HCT116 (cell line): ENCODE data around the gene NKX1-1. TPM values are rescaled to one million over a fixed set of nuclear protein-coding genes. Genes with fewer than 3 reads are reported as not detected.
A peak's percentile ranks its signal among the peaks of the same experiment; 100 is the strongest.

ENCODE experiments used
- ATAC-seq: fragments of 200-7000 bp; cut with Tn5 transposase; 2 replicates; pipeline ENCODE4 v1.9.1; 2020; ENCODE audit warnings: mild to moderate bottlenecking, moderate library complexity
- BruUV-seq: library from RNA; stranded (reverse); fragments of 400-500 nt; replicated peaks from 2 replicates; lab custom pipeline; 2021; lab: Mats Ljungman, UMichigan
- CTCF ChIA-PET: fragments of 300-600 bp; sonication (Branson Sonifier 250); formaldehyde crosslinking; loops from one replicate; lab custom pipeline; 2021; ENCODE audit warnings: antibody characterized with exemption; lab: Charles Lee
- POLR2A ChIA-PET: fragments of 300-600, 350-600 bp; sonication (Branson Sonifier 250); formaldehyde crosslinking; loops from one replicate; lab custom pipeline; 2021; ENCODE audit warnings: antibody characterized with exemption; lab: Charles Lee
- RAD21 ChIA-PET, 2 experiments: fragments of 300-600 bp; sonication (Branson Sonifier 250); formaldehyde crosslinking; loops; one replicate each; lab custom pipeline; 2023; ENCODE audit warnings: low total read pairs in 2 of 2; ENCODE audit not compliant: uncharacterized antibody in 2 of 2, unreplicated experiment in 2 of 2, low non-redundant PET in 1 of 2; lab: Charles Lee
- DNase-seq: peaks from one replicate; pipeline ENCODE4 v3.0.0-alpha.2; 2010; ENCODE audit warnings: low read depth, low spot score
- H2AFZ ChIP-seq: fragments of 200-600 bp; shearing (Covaris generic), sonication (generic); 2 replicates; pipeline ENCODE4 v1.6.1; 2017; ENCODE audit warnings: low read depth, mixed run types, mixed read lengths, antibody characterized with exemption, low read length; ENCODE audit not compliant: poor library complexity, severe bottlenecking
- H3K27ac ChIP-seq: 2 replicates; pipeline ENCODE4 v1.5.1; 2012; ENCODE audit warnings: low read depth, low read length
- H3K27me3 ChIP-seq: fragments of 200-600 bp; sonication (generic); 2 replicates; pipeline ENCODE4 v1.6.1; 2016; ENCODE audit warnings: mixed run types, low read length, mixed read lengths; ENCODE audit not compliant: insufficient read depth
- H3K36me3 ChIP-seq, 2 experiments: fragments of 200-500 bp in 1 of 2; fragments of 200-600 bp in 1 of 2; sonication (Bioruptor generic) in 1 of 2; sonication (generic) in 1 of 2; 2 replicates each; pipeline versions ENCODE4 v1.5.1 to v1.6.1; 2014 to 2016; ENCODE audit warnings: low read length in 2 of 2, inconsistent platforms in 1 of 2, mixed read lengths in 1 of 2, mixed run types in 1 of 2; ENCODE audit not compliant: insufficient read depth in 2 of 2, control insufficient read depth in 1 of 2
- H3K4me1 ChIP-seq, 2 experiments: fragments of 200-600 bp in 1 of 2; sonication (generic) in 1 of 2; 2 replicates each; pipeline versions ENCODE4 v1.5.1 to v1.6.1; 2012 to 2017; ENCODE audit warnings: low read length in 2 of 2, inconsistent platforms in 1 of 2, mild to moderate bottlenecking in 1 of 2, mixed read lengths in 1 of 2, mixed run types in 1 of 2, moderate library complexity in 1 of 2; ENCODE audit not compliant: insufficient read depth in 2 of 2, control insufficient read depth in 1 of 2
- H3K4me2 ChIP-seq: fragments of 200-600 bp; sonication (generic); 2 replicates; pipeline ENCODE4 v1.6.1; 2017; ENCODE audit warnings: mixed run types, low read length, mixed read lengths
- H3K4me3 ChIP-seq, 2 experiments: fragments of 200-600 bp in 1 of 2; sonication (generic) in 1 of 2; replicated peaks in 1 of 2; 2 replicates each; pipeline ENCODE4 v1.5.1; 2011 to 2016; ENCODE audit warnings: low read length in 2 of 2, control low read depth in 1 of 2, low read depth in 1 of 2, mild to moderate bottlenecking in 1 of 2, mixed read lengths in 1 of 2, mixed run types in 1 of 2
- H3K79me2 ChIP-seq: fragments of 200-600 bp; sonication (generic); 2 replicates; pipeline ENCODE4 v1.6.1; 2017; ENCODE audit warnings: mild to moderate bottlenecking, mixed run types, low read length, moderate library complexity, mixed read lengths; ENCODE audit not compliant: insufficient read depth
- H3K9ac ChIP-seq: fragments of 200-600 bp; sonication (generic); 2 replicates; pipeline ENCODE4 v1.6.1; 2016; ENCODE audit warnings: low read length, mixed read lengths
- H3K9me2 ChIP-seq: fragments of 200-600 bp; sonication (generic), shearing (Covaris generic); 2 replicates; pipeline ENCODE4 v1.6.1; 2017; ENCODE audit warnings: mixed run types, mild to moderate bottlenecking, moderate library complexity; ENCODE audit not compliant: insufficient read depth
- H3K9me3 ChIP-seq, 2 experiments: fragments of 200-500 bp in 1 of 2; fragments of 200-600 bp in 1 of 2; sonication (Bioruptor generic) in 1 of 2; sonication (generic) in 1 of 2; 2 replicates each; pipeline ENCODE4 v1.6.1; 2014 to 2017; ENCODE audit warnings: low read length in 2 of 2, mixed read lengths in 2 of 2, inconsistent platforms in 1 of 2, low read depth in 1 of 2, mild to moderate bottlenecking in 1 of 2, mixed run types in 1 of 2, moderate library complexity in 1 of 2; ENCODE audit not compliant: control insufficient read depth in 1 of 2, insufficient read depth in 1 of 2
- H4K20me1 ChIP-seq: fragments of 200-600 bp; sonication (generic), shearing (Covaris generic); 2 replicates; pipeline ENCODE4 v1.6.1; 2017; ENCODE audit warnings: mixed run types, mild to moderate bottlenecking, moderate library complexity; ENCODE audit not compliant: insufficient read depth
- CEBPB ChIP-seq: IDR thresholded peaks from 2 replicates; pipeline ENCODE4 v1.6.1; 2012; ENCODE audit warnings: low read depth
- EGR1 ChIP-seq: IDR thresholded peaks from 2 replicates; pipeline ENCODE4 v1.6.1; 2012; ENCODE audit warnings: low read depth
- JUND ChIP-seq: IDR thresholded peaks from 2 replicates; pipeline ENCODE4 v1.6.1; 2012
- POLR2A ChIP-seq: IDR thresholded peaks from 2 replicates; pipeline ENCODE4 v1.7.0; 2011; ENCODE audit warnings: borderline replicate concordance; ENCODE audit not compliant: insufficient read depth, insufficient read length; ENCODE audit errors: extremely low read depth
- POLR2AphosphoS5 ChIP-seq: IDR thresholded peaks from 2 replicates; pipeline ENCODE4 v1.6.1; 2011; ENCODE audit warnings: mild to moderate bottlenecking, low read depth, low read length, moderate library complexity
- RAD21 ChIP-seq: IDR thresholded peaks from 2 replicates; pipeline ENCODE4 v1.6.1; 2012; ENCODE audit warnings: low read depth, mild to moderate bottlenecking
- SP1 ChIP-seq: IDR thresholded peaks from 2 replicates; pipeline ENCODE4 v1.6.1; 2012; ENCODE audit warnings: low read depth
- SRF ChIP-seq: IDR thresholded peaks from 2 replicates; pipeline ENCODE4 v1.6.1; 2012; ENCODE audit warnings: low read depth
- YY1 ChIP-seq: IDR thresholded peaks from 2 replicates; pipeline ENCODE4 v1.6.1; 2011; ENCODE audit warnings: low read length, low read depth, moderate library complexity, mild to moderate bottlenecking; ENCODE audit not compliant: insufficient replicate concordance; ENCODE audit errors: extremely low read depth
- intact Hi-C: fragments of 100-400 bp; cut with micrococcal nuclease; formaldehyde crosslinking; loops from 2 replicates; pipeline ENCODE4 v1.10.0; 2022
- total RNA-seq: library from RNA; stranded (reverse); gene quantifications from one replicate; pipeline ENCODE4 v1.2.1, GENCODE V29; 2021; ENCODE audit not compliant: unreplicated experiment
- TF ChIP-seq, protein P1 (sequence below): IDR thresholded peaks from 2 replicates; pipeline ENCODE4 v1.6.1; 2012
- TF ChIP-seq, protein P2 (sequence below), 3 experiments: fragments of 200-600 bp in 1 of 3; sonication (generic) in 1 of 3; IDR thresholded peaks in 2 of 3; conservative IDR thresholded peaks in 1 of 3; 2 replicates each; pipeline ENCODE4 v1.5.1; 2012 to 2017; ENCODE audit warnings: low read depth in 2 of 3, low read length in 2 of 3, antibody characterized with exemption in 1 of 3, borderline replicate concordance in 1 of 3, control low read depth in 1 of 3, mild to moderate bottlenecking in 1 of 3, mixed read lengths in 1 of 3, mixed run types in 1 of 3, moderate library complexity in 1 of 3; ENCODE audit not compliant: insufficient read depth in 1 of 3
- TF ChIP-seq, protein P3 (sequence below): IDR thresholded peaks from 2 replicates; pipeline ENCODE4 v1.6.1; 2012

The NKX1-1 gene
- total RNA-seq, 1 experiment from 2014 or later = not detected

DNA sequence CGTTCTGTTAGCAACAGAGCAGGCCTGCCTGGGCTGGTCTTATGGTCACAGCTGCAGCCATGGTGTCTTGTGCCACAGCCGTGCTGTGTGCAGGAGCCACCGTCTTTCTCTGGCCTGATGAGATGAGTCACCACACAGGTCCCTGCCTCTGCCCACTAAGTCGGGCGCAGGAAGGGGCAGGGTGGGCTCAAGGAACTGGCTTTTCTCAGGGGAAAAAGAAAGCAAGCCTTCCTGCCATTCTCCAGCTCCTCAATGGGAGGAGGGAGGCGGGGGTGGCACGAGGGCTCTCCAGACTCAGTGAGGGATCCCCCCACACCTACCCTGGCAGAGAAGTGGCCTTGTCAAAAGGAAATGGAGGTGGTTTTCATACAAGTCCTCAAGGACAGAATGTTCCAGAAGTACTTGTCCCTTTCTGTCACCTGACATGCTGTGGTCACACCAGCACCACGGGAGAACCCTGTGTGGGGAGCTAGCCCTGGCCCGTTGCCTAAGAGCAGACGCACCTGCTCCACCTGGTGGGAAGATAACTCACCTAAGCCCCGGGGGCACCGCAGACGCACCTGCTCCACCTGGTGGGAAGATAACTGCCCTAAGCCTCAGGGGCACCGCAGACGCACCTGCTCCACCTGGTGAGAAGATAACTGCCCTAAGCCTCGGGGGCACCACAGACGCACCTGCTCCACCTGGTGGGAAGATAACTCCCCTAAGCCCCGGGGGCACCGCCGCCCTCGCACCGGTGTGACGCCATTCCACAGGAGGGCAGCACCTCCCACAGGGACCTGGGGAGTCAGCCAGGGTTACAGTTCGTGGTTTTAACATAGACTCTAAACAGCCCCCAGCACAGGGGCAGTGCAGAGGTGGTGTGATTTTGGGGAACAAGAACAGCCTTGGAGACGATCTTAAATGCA, 40.7 kb downstream of the NKX1-1 start:
- Histone ChIP-seq H3K36me3 (no peaks in the 10 kb centered on the region), H3K4me1 (peaks cover 0 to 2% of the 10 kb centered on the region in 2 experiments; a peak in 1 of 4 replicates), H4K20me1 (no peaks in the 10 kb centered on the region), H3K4me2 (no peak overlapping the region), H3K27ac (no peak overlapping the region), H2AFZ (no peak overlapping the region), H3K27me3 (no peaks in the 10 kb centered on the region), H3K9ac (no peak overlapping the region), H3K9me2 (no peaks in the 10 kb centered on the region), H3K79me2 (no peaks in the 10 kb centered on the region), H3K9me3 (no peaks in the 10 kb centered on the region), H3K4me3 (no peak overlapping the region)
- RAD21 ChIA-PET = no interaction called here
- TF ChIP-seq, protein P1, sequence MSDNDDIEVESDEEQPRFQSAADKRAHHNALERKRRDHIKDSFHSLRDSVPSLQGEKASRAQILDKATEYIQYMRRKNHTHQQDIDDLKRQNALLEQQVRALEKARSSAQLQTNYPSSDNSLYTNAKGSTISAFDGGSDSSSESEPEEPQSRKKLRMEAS = no peak
- TF ChIP-seq SP1 (no peak), RAD21 (peak; percentile 44)
- TF ChIP-seq, protein P2, sequence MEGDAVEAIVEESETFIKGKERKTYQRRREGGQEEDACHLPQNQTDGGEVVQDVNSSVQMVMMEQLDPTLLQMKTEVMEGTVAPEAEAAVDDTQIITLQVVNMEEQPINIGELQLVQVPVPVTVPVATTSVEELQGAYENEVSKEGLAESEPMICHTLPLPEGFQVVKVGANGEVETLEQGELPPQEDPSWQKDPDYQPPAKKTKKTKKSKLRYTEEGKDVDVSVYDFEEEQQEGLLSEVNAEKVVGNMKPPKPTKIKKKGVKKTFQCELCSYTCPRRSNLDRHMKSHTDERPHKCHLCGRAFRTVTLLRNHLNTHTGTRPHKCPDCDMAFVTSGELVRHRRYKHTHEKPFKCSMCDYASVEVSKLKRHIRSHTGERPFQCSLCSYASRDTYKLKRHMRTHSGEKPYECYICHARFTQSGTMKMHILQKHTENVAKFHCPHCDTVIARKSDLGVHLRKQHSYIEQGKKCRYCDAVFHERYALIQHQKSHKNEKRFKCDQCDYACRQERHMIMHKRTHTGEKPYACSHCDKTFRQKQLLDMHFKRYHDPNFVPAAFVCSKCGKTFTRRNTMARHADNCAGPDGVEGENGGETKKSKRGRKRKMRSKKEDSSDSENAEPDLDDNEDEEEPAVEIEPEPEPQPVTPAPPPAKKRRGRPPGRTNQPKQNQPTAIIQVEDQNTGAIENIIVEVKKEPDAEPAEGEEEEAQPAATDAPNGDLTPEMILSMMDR (IDR thresholded peaks at IDR 0.05 in 2 of 3, conservative IDR thresholded peaks at IDR 0.05 in 1 of 3; ENCODE audit: borderline replicate concordance in 1 of 3, insufficient read depth in 1 of 3, low read depth in 2 of 3, low read length in 2 of 3) = peak; percentile 25 to 65 (median 35)
- peak; percentile 49; the same call in 1 of the 2 replicates for ATAC-seq
- no TSS peak for BruUV-seq
- POLR2A ChIA-PET = no interaction called here
- DNase-seq = no peak
- CTCF ChIA-PET = no interaction called here
- intact Hi-C loops = no loop called here

DNA sequence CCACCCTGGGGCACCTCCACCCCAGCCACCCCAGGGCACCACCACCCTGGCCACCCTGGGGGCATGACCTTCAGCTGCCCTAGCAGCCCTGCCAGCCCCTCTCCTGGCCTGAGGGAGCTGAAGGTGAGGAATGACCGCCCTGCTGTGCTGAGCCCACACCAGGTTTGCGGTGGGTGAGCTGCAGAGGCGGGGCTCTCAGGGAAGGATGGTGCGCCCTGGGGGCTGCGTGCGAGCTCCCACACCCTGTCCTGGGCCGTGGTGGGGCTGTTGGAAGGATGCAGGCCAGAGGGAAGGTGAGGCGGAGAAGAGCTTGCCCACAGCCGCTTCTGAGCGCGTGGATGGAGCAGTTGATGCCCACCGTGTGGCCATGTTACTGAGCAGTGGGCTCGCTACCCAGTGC, 41.5 kb downstream of the NKX1-1 start:
- ChIA-PET RAD21 (no interaction called here), POLR2A (no interaction called here), CTCF (no interaction called here)
- intact Hi-C loops = no loop called here
- BruUV-seq = no TSS peak
- Histone ChIP-seq H3K79me2 (no peaks in the 10 kb centered on the region), H2AFZ (no peak overlapping the region), H3K9me3 (no peaks in the 10 kb centered on the region), H3K4me2 (no peak overlapping the region), H3K9ac (no peak overlapping the region), H3K27ac (no peak overlapping the region), H3K4me3 (no peak overlapping the region), H3K36me3 (no peaks in the 10 kb centered on the region), H3K4me1 (peaks cover 0 to 5% of the 10 kb centered on the region in 2 experiments; a peak in 1 of 4 replicates), H3K9me2 (no peaks in the 10 kb centered on the region), H4K20me1 (no peaks in the 10 kb centered on the region), H3K27me3 (no peaks in the 10 kb centered on the region)
- ATAC-seq (no peak), DNase-seq (no peak)
- TF ChIP-seq RAD21 (no peak), SRF (no peak), POLR2A (no peak), JUND (no peak), CEBPB (no peak), EGR1 (no peak), POLR2AphosphoS5 (no peak), YY1 (no peak)
- TF ChIP-seq, protein P3, sequence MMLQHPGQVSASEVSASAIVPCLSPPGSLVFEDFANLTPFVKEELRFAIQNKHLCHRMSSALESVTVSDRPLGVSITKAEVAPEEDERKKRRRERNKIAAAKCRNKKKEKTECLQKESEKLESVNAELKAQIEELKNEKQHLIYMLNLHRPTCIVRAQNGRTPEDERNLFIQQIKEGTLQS = no peak
- TF ChIP-seq, protein P2 (IDR thresholded peaks at IDR 0.05 in 2 of 3, conservative IDR thresholded peaks at IDR 0.05 in 1 of 3; ENCODE audit: borderline replicate concordance in 1 of 3, insufficient read depth in 1 of 3, low read depth in 2 of 3, low read length in 2 of 3) = no peak
